ENCODE results near the gene FSTL5. TPM values are rescaled to one million over a fixed set of nuclear protein-coding genes. Genes with fewer than 3 reads are reported as not detected.

The FSTL5 gene
- total and polyA plus RNA-seq, 2 of the 8 experiments (the other 6 are each of a cell fraction or from before 2014, with no cell fraction given): 0.09 to 0.32 TPM

- DNase-seq (ENCODE audit: low read depth in 1 of 2, low spot score in 2 of 2) (no peak), FAIRE-seq (no peak)
- POLR2A ChIA-PET (ENCODE audit: partially characterized antibody): no interaction called here
- no peak overlapping the region for H3K4me2 ChIP-seq (ENCODE audit: insufficient read depth in 1 of 2, low read depth in 2 of 2, low read length in 2 of 2)
- no peaks in the 10 kb centered on the region for H3K27me3 ChIP-seq (replicated peaks in 1 of 4; ENCODE audit: control insufficient read depth in 3 of 4, extremely low read depth in 1 of 4, insufficient read depth in 3 of 4, low read length in 3 of 4)
- no peak overlapping the region for H3K9ac ChIP-seq (replicated peaks in 1 of 4; ENCODE audit: extremely low read depth in 1 of 4, low read depth in 3 of 4, low read length in 3 of 4)
- no peak for TF ChIP-seq NANOG (IDR thresholded peaks at IDR 0.05; ENCODE audit: insufficient read depth, low read depth, low read length, poor library complexity, severe bottlenecking)
- no peak overlapping the region for H4K91ac ChIP-seq (replicated peaks; ENCODE audit: insufficient read length, low read length)
- no peak overlapping the region for H3K27ac ChIP-seq (ENCODE audit: low read depth, low read length)
- no peak overlapping the region for H2BK5ac ChIP-seq (ENCODE audit: low read depth, low read length)
- CTCF ChIA-PET (ENCODE audit: partially characterized antibody): no interaction called here
- H3K23ac ChIP-seq (ENCODE audit: insufficient read length): no peak overlapping the region
- H4K20me1 ChIP-seq (replicated peaks in 1 of 2; ENCODE audit: control insufficient read depth in 1 of 2, insufficient read depth in 2 of 2, low read length in 2 of 2): no peaks in the 10 kb centered on the region
- H3K4me3 ChIP-seq (ENCODE audit: extremely low read depth in 1 of 4, insufficient read depth in 2 of 4, low read depth in 3 of 4, low read length in 4 of 4): no peak overlapping the region
- no peak overlapping the region for H2BK120ac ChIP-seq (replicated peaks; ENCODE audit: low read depth, low read length)
- no peak overlapping the region for H2AK5ac ChIP-seq (ENCODE audit: low read depth, low read length)
- no peak overlapping the region for H2AFZ ChIP-seq (ENCODE audit: low read length)
- no peak overlapping the region for H2BK12ac ChIP-seq (ENCODE audit: low read depth, low read length)
- no peak overlapping the region for H4K5ac ChIP-seq (ENCODE audit: insufficient read length, low read depth, low read length)
- H4K8ac ChIP-seq (ENCODE audit: extremely low read depth, insufficient read depth, low read length): no peak overlapping the region
- WGBS, 2 experiments (ENCODE audit: extremely low coverage in 1 of 2, insufficient coverage in 1 of 2, insufficient read length in 1 of 2, insufficient replicate concordance in 2 of 2, low coverage in 1 of 2, low lambda C conversion rate in 2 of 2, missing lambda C conversion rate in 1 of 2): 92% methylated on average over 1 of the region's 1 CpG; no CpG with 5 or more reads in 1 of the 2 experiments
- no peaks in the 10 kb centered on the region for H3K79me2 ChIP-seq (ENCODE audit: control insufficient read depth in 1 of 2, insufficient read depth in 2 of 2, low read length in 2 of 2)
- no peak overlapping the region for H3K14ac ChIP-seq (ENCODE audit: insufficient read length)
- H3K4ac ChIP-seq (replicated peaks; ENCODE audit: insufficient read length, low read depth, low read length): no peak overlapping the region
- H3K18ac ChIP-seq (ENCODE audit: extremely low read depth, low read length): no peak overlapping the region
- H3K4me1 ChIP-seq (replicated peaks in 1 of 4; ENCODE audit: control insufficient read depth in 3 of 4, insufficient read depth in 4 of 4, low read length in 3 of 4): peaks cover 0 to under 1% (median 0%) of the 10 kb centered on the region in 4 experiments; a peak in 1 of 7 replicates
- no peaks in the 10 kb centered on the region for H3K79me1 ChIP-seq (ENCODE audit: low read depth, low read length)
- H3K9me3 ChIP-seq (ENCODE audit: insufficient read depth in 2 of 2, low read depth in 1 of 2, low read length in 1 of 2): no peaks in the 10 kb centered on the region
- H3K23me2 ChIP-seq (ENCODE audit: low read depth, low read length): no peaks in the 10 kb centered on the region
- H2BK20ac ChIP-seq (ENCODE audit: low read length): no peak overlapping the region
- H2BK15ac ChIP-seq (ENCODE audit: low read length): no peak overlapping the region
- H3K36me3 ChIP-seq (ENCODE audit: control insufficient read depth in 2 of 4, insufficient read depth in 4 of 4, low read length in 3 of 4): no peaks in the 10 kb centered on the region
- no peak overlapping the region for H3K56ac ChIP-seq (replicated peaks; ENCODE audit: insufficient read length, low read depth, low read length)
These were observed 633.1 kb downstream of the FSTL5 start for GRCh38 chr4:161530710-161531109.

All from H1 (cell line).